Pancreas (tissue), 10 donors: Measurements from ENCODE around the gene GRIP1. TPM values are rescaled to one million over a fixed set of nuclear protein-coding genes. Genes with fewer than 3 reads are reported as not detected.

Experiments
- ATAC-seq, 4 donors: fragments of 200-7000 bp; cut with Tn5 transposase; one replicate each; pipeline versions ENCODE4 v1.8.0 to v1.9.1; 2020; ENCODE audit warnings: mild to moderate bottlenecking in 4 of 4, moderate library complexity in 4 of 4
- DNase-seq, 6 donors: peaks; one replicate each; pipeline ENCODE4 v3.0.0-alpha.2; 2020
- FAIRE-seq: peaks from 2 replicates; lab custom pipeline; 2012; peaks lifted over from hg19 to GRCh38; lab: Jason Lieb, UNC
- H3K27ac ChIP-seq, 4 donors: fragments of 200-600 bp; sonication (generic); 1 replicate in 3 of 4; 2 replicates in 1 of 4; pipeline versions ENCODE4 v1.5.0 to v1.8.0; 2020
- H3K27me3 ChIP-seq, 4 donors: fragments of 200-600 bp; one replicate each; pipeline ENCODE4 v1.8.0; 2021
- H3K36me3 ChIP-seq, 3 donors: fragments of 200-600 bp; sonication (generic) in 1 of 3; one replicate each; pipeline versions ENCODE4 v1.5.0 to v1.8.0; 2020 to 2021
- H3K4me1 ChIP-seq, 3 donors: fragments of 200-600 bp; one replicate each; pipeline ENCODE4 v1.8.0; 2021
- H3K4me3 ChIP-seq, 4 donors: fragments of 200-600 bp; sonication (generic) in 2 of 4; one replicate each; pipeline versions ENCODE4 v1.5.0 to v1.8.0; 2020 to 2021
- H3K9me3 ChIP-seq, 4 donors: fragments of 200-600 bp; one replicate each; pipeline ENCODE4 v1.8.0; 2021
- whole genome bisulfite sequencing, 2 donors: extraction: QIAGEN DNeasy Blood & Tissue Kit; methylation state at CpG; one replicate each; pipeline ENCODE4 v1.1.7; 2013; 5-methylcytosine and 5-hydroxymethylcytosine counted together
- intact Hi-C, 3 donors: fragments of 100-400 bp; cut with DNase I; formaldehyde crosslinking; loops; one replicate each; pipeline versions ENCODE4 v1.11.1 to v1.14.2; 2022
- polyA plus RNA-seq, 2 donors: library from polyadenylated mRNA; stranded (reverse); fragments of 200-250 nt; gene quantifications; one replicate each; pipeline ENCODE4 v1.2.3, GENCODE V29; 2013
- total RNA-seq, 6 donors: library from RNA; stranded (reverse); fragmentation: NEBNext Ultra II Directional in 4 of 6; extraction: Animal tissue kit (Norgen Biotek cat#: 25700) in 4 of 6; gene quantifications; one replicate each; pipeline versions ENCODE4 v1.2.1 to v1.2.4, GENCODE V29; 2021 to 2023
- TF ChIP-seq, protein P1 (sequence below), 4 donors: fragments of 200-600 bp; sonication (generic) in 3 of 4; IDR thresholded peaks; one replicate each; pipeline versions ENCODE4 v1.5.0 to v1.8.0; 2021; ENCODE audit warnings: antibody characterized with exemption in 4 of 4
- donor health status: healthy with polysubstance abuse.
- donor health status: DM: no; HTN: no; CAD: no; lungs with moderate emphysema.
- donor health status: DM: no; HTN: no; CAD: no.
- donor health status: control.
- donor health status: control.
- donor health status: Bipolar disorder and iron deficiency.
- donor health status: DM: yes; HTN: yes; CAD: no.
- donor health status: DM: no; HTN: no; CAD: no.
- donor health status: DM: no; HTN: no; CAD: no.
- donor health status: DM: yes; HTN: yes; CAD: no.

GRIP1 gene
- total and polyA plus RNA-seq, 8 donors = 0.89 to 6.8 (median 4.7) TPM

DNA sequence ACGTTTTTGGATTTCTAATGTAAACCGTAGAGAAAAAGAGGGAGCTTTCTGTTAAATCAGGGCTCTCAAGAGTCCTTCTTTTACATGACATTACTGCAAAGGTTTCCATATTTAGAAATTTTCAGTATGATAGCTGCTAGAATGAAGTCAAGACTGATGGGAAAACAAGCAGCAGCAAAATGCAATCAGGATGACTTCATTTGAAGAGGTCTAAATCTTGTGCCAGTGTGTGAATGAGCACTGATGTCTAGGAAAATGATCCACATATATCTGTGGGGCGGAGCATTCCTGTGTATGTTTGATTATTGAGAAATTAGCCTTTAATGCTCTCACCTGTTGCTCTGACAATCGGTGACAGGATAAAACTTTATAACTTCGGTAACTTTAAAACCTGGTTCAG lies 73.6 kb downstream of the GRIP1 start:
- no peak for FAIRE-seq
- 80 to 87% methylated on average over 5 of the region's 5 CpGs for WGBS, 2 donors

DNA sequence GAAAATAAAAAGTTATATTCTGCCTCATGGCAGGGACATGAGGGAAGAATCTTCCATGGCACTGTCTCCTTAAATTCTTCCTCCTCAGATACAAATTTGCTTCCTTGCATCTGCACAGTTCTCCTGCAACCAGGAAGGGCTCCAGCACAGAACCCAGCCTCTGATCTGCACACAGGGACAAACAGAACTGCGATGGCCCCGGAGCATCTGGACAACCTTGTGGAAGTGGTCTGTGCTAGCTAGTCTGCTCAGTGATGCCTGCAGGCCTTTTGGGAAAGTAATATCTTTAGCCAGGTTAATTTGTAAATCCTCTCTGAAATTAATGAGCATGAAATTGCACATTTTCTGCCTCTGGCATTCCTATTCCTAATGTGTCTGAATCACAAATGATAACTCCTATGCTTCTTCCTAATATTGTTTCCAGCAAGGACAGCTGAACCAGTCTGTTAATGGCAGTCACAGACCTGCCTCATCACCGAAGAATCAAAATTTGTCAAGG lies 74.8 kb downstream of the GRIP1 start:
- no peak overlapping the region for H3K27ac ChIP-seq
- no peaks in the 10 kb centered on the region for H3K36me3 ChIP-seq
- DNase-seq (no peak), ATAC-seq (no peak), FAIRE-seq (no peak)
- H3K27me3 ChIP-seq = no peaks in the 10 kb centered on the region
- WGBS, 2 donors = 94% methylated on average over 3 of the region's 3 CpGs
- H3K9me3 ChIP-seq = no peaks in the 10 kb centered on the region
- H3K4me3 ChIP-seq = no peak overlapping the region
- no peaks in the 10 kb centered on the region for H3K4me1 ChIP-seq
- intact Hi-C loops = no loop called here
- TF ChIP-seq, protein P1, sequence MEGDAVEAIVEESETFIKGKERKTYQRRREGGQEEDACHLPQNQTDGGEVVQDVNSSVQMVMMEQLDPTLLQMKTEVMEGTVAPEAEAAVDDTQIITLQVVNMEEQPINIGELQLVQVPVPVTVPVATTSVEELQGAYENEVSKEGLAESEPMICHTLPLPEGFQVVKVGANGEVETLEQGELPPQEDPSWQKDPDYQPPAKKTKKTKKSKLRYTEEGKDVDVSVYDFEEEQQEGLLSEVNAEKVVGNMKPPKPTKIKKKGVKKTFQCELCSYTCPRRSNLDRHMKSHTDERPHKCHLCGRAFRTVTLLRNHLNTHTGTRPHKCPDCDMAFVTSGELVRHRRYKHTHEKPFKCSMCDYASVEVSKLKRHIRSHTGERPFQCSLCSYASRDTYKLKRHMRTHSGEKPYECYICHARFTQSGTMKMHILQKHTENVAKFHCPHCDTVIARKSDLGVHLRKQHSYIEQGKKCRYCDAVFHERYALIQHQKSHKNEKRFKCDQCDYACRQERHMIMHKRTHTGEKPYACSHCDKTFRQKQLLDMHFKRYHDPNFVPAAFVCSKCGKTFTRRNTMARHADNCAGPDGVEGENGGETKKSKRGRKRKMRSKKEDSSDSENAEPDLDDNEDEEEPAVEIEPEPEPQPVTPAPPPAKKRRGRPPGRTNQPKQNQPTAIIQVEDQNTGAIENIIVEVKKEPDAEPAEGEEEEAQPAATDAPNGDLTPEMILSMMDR (IDR thresholded peaks at IDR 0.05) = no peak

More for the DNA sequence above, 73.6 kb downstream of the GRIP1 start:
- Histone ChIP-seq H3K27ac (no peak overlapping the region), H3K4me1 (no peaks in the 10 kb centered on the region), H3K27me3 (no peaks in the 10 kb centered on the region), H3K9me3 (no peaks in the 10 kb centered on the region), H3K36me3 (no peaks in the 10 kb centered on the region), H3K4me3 (no peak overlapping the region)
- intact Hi-C loops = no loop called here
- TF ChIP-seq, protein P1 (IDR thresholded peaks at IDR 0.05) = no peak
- ATAC-seq = no peak
- no peak for DNase-seq

DNA sequence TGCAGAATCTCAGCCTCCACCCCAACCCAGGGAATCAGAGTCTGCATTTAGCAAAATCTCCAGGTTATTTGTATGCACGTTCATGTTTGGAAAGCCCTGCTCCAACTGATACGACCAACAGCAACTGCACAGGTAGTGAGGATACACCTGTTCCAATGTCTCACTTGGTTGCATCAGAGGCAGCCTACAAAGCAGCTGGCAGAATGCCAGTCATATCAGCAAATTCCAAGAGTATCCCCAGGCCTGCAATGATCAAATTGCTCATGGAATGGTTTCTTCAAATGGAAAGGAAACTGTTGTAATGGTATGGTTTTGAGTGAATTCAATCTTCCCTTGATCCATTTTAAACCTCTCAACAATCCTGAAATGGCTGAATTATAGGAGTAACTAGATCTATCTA lies 75.4 kb downstream of the GRIP1 start:
- ATAC-seq = peak in 1 of 4 donors; percentile 34
- no peaks in the 10 kb centered on the region for H3K27me3 ChIP-seq
- no peaks in the 10 kb centered on the region for H3K4me1 ChIP-seq
- intact Hi-C loops = no loop called here
- peak in 1 of 6 donors; percentile 16 for DNase-seq
- H3K9me3 ChIP-seq = no peaks in the 10 kb centered on the region
- H3K4me3 ChIP-seq = no peak overlapping the region
- TF ChIP-seq, protein P1 (IDR thresholded peaks at IDR 0.05) = no peak
- no peak overlapping the region for H3K27ac ChIP-seq
- FAIRE-seq = no peak
- H3K36me3 ChIP-seq = no peaks in the 10 kb centered on the region
- WGBS, 2 donors = 39 to 43% methylated on average over 2 of the region's 2 CpGs

DNA sequence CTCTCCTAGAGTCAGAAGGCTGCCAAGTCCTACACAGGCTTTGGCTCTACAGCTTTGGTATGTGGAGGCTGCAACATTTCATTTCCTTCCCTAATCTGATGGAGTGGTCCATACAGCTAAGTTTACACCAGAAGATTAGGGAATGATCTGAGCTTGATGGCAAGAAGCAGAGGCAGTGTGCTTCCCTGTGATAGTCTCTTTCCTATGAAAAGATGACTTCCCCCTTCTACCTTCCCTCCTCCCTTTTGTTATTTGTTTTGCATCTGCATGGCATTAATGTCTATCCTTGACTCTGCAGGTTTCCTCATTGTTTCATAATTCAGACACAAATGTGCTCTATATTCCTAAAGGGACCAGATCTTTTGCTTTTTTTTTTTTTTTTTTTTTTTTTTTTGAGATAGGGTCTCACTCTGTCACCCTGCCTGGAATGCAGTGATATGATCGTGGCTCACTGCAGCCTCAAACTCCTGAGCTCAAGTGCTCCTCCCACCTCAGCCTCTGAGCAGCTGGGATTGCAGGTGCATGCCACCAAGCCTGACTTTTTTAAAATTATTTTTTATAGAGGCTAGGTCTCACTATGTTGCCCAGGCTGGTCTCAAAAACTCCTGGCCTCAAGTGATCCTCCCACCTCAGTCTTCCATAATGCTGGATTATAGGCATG lies 76.3 kb downstream of the GRIP1 start:
- H3K36me3 ChIP-seq = no peaks in the 10 kb centered on the region
- no peaks in the 10 kb centered on the region for H3K9me3 ChIP-seq
- ATAC-seq = no peak
- intact Hi-C loops = no loop called here
- H3K27ac ChIP-seq = no peak overlapping the region
- TF ChIP-seq, protein P1 (IDR thresholded peaks at IDR 0.05) = no peak
- H3K4me1 ChIP-seq = no peaks in the 10 kb centered on the region
- no peak overlapping the region for H3K4me3 ChIP-seq
- no peaks in the 10 kb centered on the region for H3K27me3 ChIP-seq
- FAIRE-seq = no peak
- WGBS, 2 donors = 71 to 80% methylated on average over 1 of the region's 1 CpG
- DNase-seq = no peak

DNA sequence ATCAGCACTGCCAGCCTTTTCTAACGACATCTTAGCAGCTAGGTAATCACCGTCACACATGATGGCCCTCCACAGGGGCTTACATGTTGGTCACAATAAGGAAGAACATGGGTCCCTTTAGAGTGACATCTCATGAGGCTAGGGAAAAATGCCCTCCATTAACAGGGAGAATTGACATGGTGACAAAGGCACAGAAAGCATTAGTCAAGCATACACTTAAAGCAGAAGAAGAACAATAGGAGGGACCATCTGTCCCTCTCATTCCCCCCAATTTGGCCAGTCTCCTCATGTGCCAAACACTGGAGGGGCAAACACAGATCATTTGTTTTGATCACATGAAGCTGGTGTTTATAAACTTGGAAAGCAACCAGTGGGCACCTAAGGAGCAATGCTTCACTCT lies 78.0 kb downstream of the GRIP1 start:
- Histone ChIP-seq H3K4me1 (no peaks in the 10 kb centered on the region), H3K4me3 (no peak overlapping the region), H3K9me3 (no peaks in the 10 kb centered on the region), H3K36me3 (no peaks in the 10 kb centered on the region), H3K27ac (no peak overlapping the region), H3K27me3 (no peaks in the 10 kb centered on the region)
- no peak for ATAC-seq
- TF ChIP-seq, protein P1 (IDR thresholded peaks at IDR 0.05) = no peak
- DNase-seq = no peak
- no peak for FAIRE-seq
- intact Hi-C loops = no loop called here
- WGBS, 2 donors = 82 to 90% methylated on average over 2 of the region's 2 CpGs
